Prostate gland (tissue), 2 donors: ENCODE data around the gene RAD51B. TPM values are rescaled to one million over a fixed set of nuclear protein-coding genes. Genes with fewer than 3 reads are reported as not detected.

Experiments
- DNase-seq: peaks from one replicate; pipeline ENCODE4 v3.0.0-alpha.2; 2019; ENCODE audit warnings: low spot score
- H3K27ac ChIP-seq, 2 donors: fragments of 200-600 bp; sonication (generic); 2 replicates each; pipeline ENCODE4 v1.5.1; 2017 to 2019
- H3K27me3 ChIP-seq: fragments of 200-600 bp; sonication (generic); replicated peaks from 2 replicates; pipeline ENCODE4 v1.5.1; 2019; ENCODE audit not compliant: insufficient read depth
- H3K36me3 ChIP-seq, 2 donors: fragments of 200-600 bp; sonication (generic); 1 replicate in 1 of 2; 2 replicates in 1 of 2; pipeline versions ENCODE4 v1.5.1 to v1.8.1; 2017 to 2019
- H3K4me1 ChIP-seq: fragments of 200-600 bp; sonication (generic); replicated peaks from 2 replicates; pipeline ENCODE4 v1.5.1; 2019
- H3K4me3 ChIP-seq, 2 donors: fragments of 200-600 bp; sonication (generic); 2 replicates each; pipeline ENCODE4 v1.5.1; 2017 to 2019
- H3K9me3 ChIP-seq: fragments of 200-600 bp; sonication (generic); 2 replicates; pipeline ENCODE4 v1.5.1; 2017
- CTCF ChIP-seq, 4 experiments: fragments of 200-600 bp in 2 of 4; fragments of 450-650 bp in 2 of 4; sonication (generic) in 2 of 4; IDR thresholded peaks; 1 replicate in 3 of 4; 2 replicates in 1 of 4; pipeline ENCODE4 v1.5.1; 2016 to 2019; ENCODE audit warnings: antibody characterized with exemption in 4 of 4, mild to moderate bottlenecking in 2 of 4, moderate library complexity in 2 of 4
- POLR2A ChIP-seq: fragments of 450-650 bp; IDR thresholded peaks from one replicate; pipeline ENCODE4 v1.6.1; 2016; ENCODE audit warnings: antibody characterized with exemption, mild to moderate bottlenecking
- POLR2AphosphoS5 ChIP-seq: sonication (generic); formaldehyde crosslinking; IDR thresholded peaks from one replicate; pipeline ENCODE4 v1.6.1; 2017; ENCODE audit warnings: antibody characterized with exemption
- WGBS: methylation state at CpG from one replicate; pipeline ENCODE4 v1.1.5; 2018; 5-methylcytosine and 5-hydroxymethylcytosine counted together
- intact Hi-C: fragments of 100-400 bp; cut with DNase I; formaldehyde crosslinking; loops from one replicate; pipeline ENCODE4 v1.14.2; 2022
- total RNA-seq, 2 donors: library from RNA; depleted of rRNA; stranded (reverse); fragments of >200 nt; gene quantifications; one replicate each; pipeline ENCODE4 v1.1.0, GENCODE V29; 2016

RAD51B gene
- total RNA-seq, 2 donors from 2014 or later = 14.9 to 35.8 TPM

- TF ChIP-seq POLR2A = no peak
- TF ChIP-seq POLR2AphosphoS5 = no peak
- TF ChIP-seq CTCF (IDR thresholded peaks at IDR 0.05) = no peak
- H3K36me3 ChIP-seq = no peaks in the 10 kb centered on the region
- no peak for DNase-seq
- no peak overlapping the region for H3K4me3 ChIP-seq
- H3K27ac ChIP-seq = no peak overlapping the region
- intact Hi-C loops = no loop called here
- no peaks in the 10 kb centered on the region for H3K9me3 ChIP-seq
- no peaks in the 10 kb centered on the region for H3K27me3 ChIP-seq
- H3K4me1 ChIP-seq = no peaks in the 10 kb centered on the region
- WGBS = 75% methylated on average over 2 of the region's 2 CpGs
Measured at GRCh38 chr14:68439676-68440075, 620.1 kb downstream of the RAD51B start.

GRCh38 chr14:68440820-68441219, 621.2 kb downstream of the RAD51B start:
- H3K27me3 ChIP-seq = no peaks in the 10 kb centered on the region
- no peak for DNase-seq
- TF ChIP-seq CTCF (IDR thresholded peaks at IDR 0.05) (no peak), POLR2AphosphoS5 (no peak), POLR2A (no peak)
- H3K4me3 ChIP-seq = no peak overlapping the region
- no peaks in the 10 kb centered on the region for H3K4me1 ChIP-seq
- intact Hi-C loops = no loop called here
- H3K36me3 ChIP-seq = no peaks in the 10 kb centered on the region
- H3K9me3 ChIP-seq = no peaks in the 10 kb centered on the region
- H3K27ac ChIP-seq = no peak overlapping the region

GRCh38 chr14:68441542-68441941, 622.0 kb downstream of the RAD51B start:
- TF ChIP-seq POLR2AphosphoS5 = no peak
- 80% methylated on average over 3 of the region's 3 CpGs for WGBS
- intact Hi-C loops = no loop called here
- no peaks in the 10 kb centered on the region for H3K4me1 ChIP-seq
- H3K27ac ChIP-seq = no peak overlapping the region
- no peaks in the 10 kb centered on the region for H3K27me3 ChIP-seq
- no peak overlapping the region for H3K4me3 ChIP-seq
- no peak for DNase-seq
- H3K36me3 ChIP-seq = no peaks in the 10 kb centered on the region
- H3K9me3 ChIP-seq = no peaks in the 10 kb centered on the region

- H3K27ac ChIP-seq = no peak overlapping the region
- H3K36me3 ChIP-seq = no peaks in the 10 kb centered on the region
- no peaks in the 10 kb centered on the region for H3K27me3 ChIP-seq
- 89% methylated on average over 9 of the region's 9 CpGs for WGBS
- intact Hi-C loops = no loop called here
- DNase-seq = no peak
- H3K4me1 ChIP-seq = no peaks in the 10 kb centered on the region
- no peak overlapping the region for H3K4me3 ChIP-seq
- no peak for TF ChIP-seq CTCF (IDR thresholded peaks at IDR 0.05)
- TF ChIP-seq POLR2A = no peak
- TF ChIP-seq POLR2AphosphoS5 = no peak
- no peaks in the 10 kb centered on the region for H3K9me3 ChIP-seq
Measured at GRCh38 chr14:68442828-68443629, 623.5 kb downstream of the RAD51B start.

GRCh38 chr14:68444449-68445168, 625.0 kb downstream of the RAD51B start:
- intact Hi-C loops = no loop called here
- Histone ChIP-seq H3K27me3 (no peaks in the 10 kb centered on the region), H3K4me1 (no peaks in the 10 kb centered on the region), H3K9me3 (no peaks in the 10 kb centered on the region), H3K27ac (no peak overlapping the region), H3K4me3 (no peak overlapping the region), H3K36me3 (no peaks in the 10 kb centered on the region)
- DNase-seq = peak; percentile 45
- 13% methylated on average over 2 of the region's 2 CpGs for WGBS
- TF ChIP-seq CTCF (IDR thresholded peaks at IDR 0.05) (no peak), POLR2A (no peak), POLR2AphosphoS5 (peak; percentile 10)
